GM06990 (cell line): ENCODE data around the gene STRN3.
"Not testable (repeated sequence)": the region's sequence is repeated elsewhere in the genome, so short reads cannot be mapped to it uniquely, and the experiment has no call there.

Experiments
- DNase-seq: peaks from one replicate; pipeline ENCODE4 v3.0.0-alpha.2; 2011; ENCODE audit not compliant: insufficient read length; ENCODE audit errors: extremely low read depth
- H3K27me3 ChIP-seq: replicated peaks from 2 replicates; pipeline ENCODE4 v1.6.0; 2011; ENCODE audit warnings: low read length; ENCODE audit not compliant: control insufficient read depth, insufficient read depth
- H3K36me3 ChIP-seq: 2 replicates; pipeline ENCODE4 v1.5.1; 2011; ENCODE audit warnings: low read length; ENCODE audit not compliant: control insufficient read depth, insufficient read depth
- H3K4me3 ChIP-seq: replicated peaks from 2 replicates; pipeline ENCODE4 v1.5.1; 2011; ENCODE audit warnings: low read depth, mild to moderate bottlenecking, control low read depth, low read length
- CTCF ChIP-seq: IDR thresholded peaks from 2 replicates; pipeline ENCODE4 v1.5.1; 2011; ENCODE audit warnings: low read length, control low read depth, mild to moderate bottlenecking, inconsistent platforms; ENCODE audit not compliant: insufficient read depth, poor library complexity, severe bottlenecking

The STRN3 gene

GRCh38 chr14:31051023-31051422 is 24.8 kb upstream of the STRN3 start:
- no peak for TF ChIP-seq CTCF

GRCh38 chr14:31047503-31047902 is 21.3 kb upstream of the STRN3 start:
- no peak for DNase-seq
- no peaks in the 10 kb centered on the region for H3K36me3 ChIP-seq
- TF ChIP-seq CTCF = no peak
- H3K4me3 ChIP-seq = no peak overlapping the region
- H3K27me3 ChIP-seq = no peaks in the 10 kb centered on the region

More at GRCh38 chr14:31051023-31051422, 24.8 kb upstream of the STRN3 start:
- Histone ChIP-seq H3K4me3 (no peak overlapping the region), H3K36me3 (no peaks in the 10 kb centered on the region), H3K27me3 (no peaks in the 10 kb centered on the region)
- no peak for DNase-seq

GRCh38 chr14:31045501-31046080 is 19.4 kb upstream of the STRN3 start:
- Histone ChIP-seq H3K4me3 (no peak overlapping the region), H3K36me3 (no peaks in the 10 kb centered on the region), H3K27me3 (no peaks in the 10 kb centered on the region)
- no peak for TF ChIP-seq CTCF
- no peak for DNase-seq

GRCh38 chr14:31043379-31043778 is 17.2 kb upstream of the STRN3 start:
- DNase-seq = no peak
- TF ChIP-seq CTCF = no peak
- H3K4me3 ChIP-seq = no peak overlapping the region
- no peaks in the 10 kb centered on the region for H3K36me3 ChIP-seq
- no peaks in the 10 kb centered on the region for H3K27me3 ChIP-seq

GRCh38 chr14:31042893-31043292 is 16.7 kb upstream of the STRN3 start:
- not testable (repeated sequence) for DNase-seq, H3K36me3 ChIP-seq, H3K27me3 ChIP-seq, H3K4me3 ChIP-seq

GRCh38 chr14:31042300-31042699 is 16.1 kb upstream of the STRN3 start:
- Histone ChIP-seq H3K4me3 (no peak overlapping the region), H3K36me3 (no peaks in the 10 kb centered on the region), H3K27me3 (no peaks in the 10 kb centered on the region)
- no peak for DNase-seq
- TF ChIP-seq CTCF = no peak
